Measurements from ENCODE around the gene PKD1L1.

- TF ChIP-seq CTCF (IDR thresholded peaks at IDR 0.05 in 4 of 5, conservative IDR thresholded peaks at IDR 0.05 in 1 of 5) (no peak), POLR2A (IDR thresholded peaks at IDR 0.05) (no peak)
Observed at GRCh38 chr7:47782022-47782421, 166.2 kb downstream of the PKD1L1 start.
